VCaP (cell line): Measurements from ENCODE around the gene TCL1B.

Experiments used
- H3K27ac ChIP-seq: fragments of 450-650 bp; 2 replicates; pipeline ENCODE4 v1.5.1; 2017
- TF ChIP-seq, protein P1 (sequence below): fragments of 450-650 bp; conservative IDR thresholded peaks from 2 replicates; pipeline ENCODE4 v1.5.1; 2017; ENCODE audit warnings: mild to moderate bottlenecking, moderate library complexity

Gene TCL1B

GRCh38 chr14:95652690-95653089, 33.5 kb upstream of the TCL1B start:
- no peak overlapping the region for H3K27ac ChIP-seq
- TF ChIP-seq, protein P1, sequence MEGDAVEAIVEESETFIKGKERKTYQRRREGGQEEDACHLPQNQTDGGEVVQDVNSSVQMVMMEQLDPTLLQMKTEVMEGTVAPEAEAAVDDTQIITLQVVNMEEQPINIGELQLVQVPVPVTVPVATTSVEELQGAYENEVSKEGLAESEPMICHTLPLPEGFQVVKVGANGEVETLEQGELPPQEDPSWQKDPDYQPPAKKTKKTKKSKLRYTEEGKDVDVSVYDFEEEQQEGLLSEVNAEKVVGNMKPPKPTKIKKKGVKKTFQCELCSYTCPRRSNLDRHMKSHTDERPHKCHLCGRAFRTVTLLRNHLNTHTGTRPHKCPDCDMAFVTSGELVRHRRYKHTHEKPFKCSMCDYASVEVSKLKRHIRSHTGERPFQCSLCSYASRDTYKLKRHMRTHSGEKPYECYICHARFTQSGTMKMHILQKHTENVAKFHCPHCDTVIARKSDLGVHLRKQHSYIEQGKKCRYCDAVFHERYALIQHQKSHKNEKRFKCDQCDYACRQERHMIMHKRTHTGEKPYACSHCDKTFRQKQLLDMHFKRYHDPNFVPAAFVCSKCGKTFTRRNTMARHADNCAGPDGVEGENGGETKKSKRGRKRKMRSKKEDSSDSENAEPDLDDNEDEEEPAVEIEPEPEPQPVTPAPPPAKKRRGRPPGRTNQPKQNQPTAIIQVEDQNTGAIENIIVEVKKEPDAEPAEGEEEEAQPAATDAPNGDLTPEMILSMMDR = no peak

GRCh38 chr14:95655461-95655860, 30.8 kb upstream of the TCL1B start:
- no peak overlapping the region for H3K27ac ChIP-seq

GRCh38 chr14:95656634-95657033, 29.6 kb upstream of the TCL1B start:
- no peak overlapping the region for H3K27ac ChIP-seq
- TF ChIP-seq, protein P1 = no peak

More at GRCh38 chr14:95655461-95655860, 30.8 kb upstream of the TCL1B start:
- TF ChIP-seq, protein P1 = no peak

GRCh38 chr14:95657454-95657853, 28.8 kb upstream of the TCL1B start:
- TF ChIP-seq, protein P1 = no peak
- H3K27ac ChIP-seq = no peak overlapping the region

DNA sequence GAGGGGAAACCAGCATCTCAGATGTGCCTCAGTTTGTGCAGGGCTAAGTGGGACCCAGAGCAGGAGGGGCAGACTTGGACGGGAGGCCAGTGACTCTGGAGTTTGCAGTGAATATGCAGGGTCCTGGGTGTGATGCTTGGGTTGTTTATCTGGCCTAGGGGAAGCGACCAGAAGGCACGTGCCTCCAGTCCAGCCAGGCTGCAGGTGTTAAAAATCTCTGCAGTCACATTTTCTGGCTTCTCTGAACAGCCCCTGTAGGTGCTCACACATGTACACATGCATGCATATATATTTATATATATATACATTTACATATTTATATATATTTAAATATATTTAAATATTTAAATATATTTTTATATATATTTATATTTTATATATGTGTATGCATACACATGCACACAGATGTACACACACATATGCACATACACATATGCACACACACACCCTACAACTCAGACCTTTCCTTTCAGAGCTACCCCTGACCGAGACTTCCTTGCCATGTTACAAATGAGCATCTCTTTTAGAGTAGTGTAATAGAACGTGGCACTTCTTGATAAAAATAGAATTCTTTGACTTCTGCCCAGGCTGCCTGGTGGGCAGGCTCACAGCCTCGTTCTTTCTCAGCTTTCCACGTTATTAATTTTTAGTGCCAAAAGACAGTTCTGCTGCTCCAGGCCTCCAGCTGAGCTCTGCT, 26.8 kb upstream of the TCL1B start:
- TF ChIP-seq, protein P1 = no peak

GRCh38 chr14:95659990-95660385, 26.2 kb upstream of the TCL1B start:
- TF ChIP-seq, protein P1 = no peak
- H3K27ac ChIP-seq = no peak overlapping the region

More for the DNA sequence above, 26.8 kb upstream of the TCL1B start:
- H3K27ac ChIP-seq = no peak overlapping the region

DNA sequence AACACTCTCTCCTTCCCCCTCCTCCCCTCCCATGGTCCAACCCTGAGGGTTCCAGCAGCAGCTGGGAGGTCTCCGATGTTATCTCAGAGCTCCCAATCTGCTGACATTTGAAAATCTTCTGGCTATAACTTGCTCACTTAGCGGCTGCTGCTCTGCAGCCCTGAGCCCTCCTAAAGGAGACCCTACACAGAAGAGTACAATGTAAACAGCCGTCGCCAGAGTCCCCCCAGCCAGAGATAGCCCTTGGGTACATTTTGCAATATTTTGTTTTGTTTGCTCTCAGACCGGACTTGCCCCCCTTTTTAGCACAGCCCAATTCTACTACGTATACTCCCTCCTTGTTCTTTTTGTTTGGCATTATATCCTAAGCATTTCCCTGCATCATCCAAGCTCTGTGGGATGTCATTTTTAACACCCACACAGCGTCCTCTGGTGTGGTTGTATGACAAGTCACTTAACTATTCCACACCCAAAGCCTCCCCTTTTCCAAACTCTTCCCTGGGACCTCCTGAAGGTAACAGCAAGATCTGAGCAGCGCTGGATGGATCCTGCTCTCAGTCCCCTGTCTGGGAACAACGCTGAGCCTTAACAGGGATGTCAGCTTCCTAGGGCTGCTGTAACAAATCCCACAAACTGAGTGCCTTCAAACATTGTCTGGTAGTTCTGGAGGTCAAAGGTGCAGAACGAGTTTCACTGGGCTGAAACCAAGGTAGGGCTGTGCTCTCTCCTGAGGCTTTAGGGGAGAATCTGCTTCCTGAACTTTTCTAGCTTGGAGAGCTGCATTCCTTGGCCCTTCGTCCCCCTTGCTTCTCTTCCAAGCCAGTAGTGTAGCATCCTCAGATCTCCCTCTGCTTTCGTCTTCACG, 25.3 kb upstream of the TCL1B start:
- TF ChIP-seq, protein P1 = no peak
- no peak overlapping the region for H3K27ac ChIP-seq
